Bone marrow (tissue), 2 donors: Measurements from ENCODE around the gene SLC26A2.
"Not testable (repeated sequence)": the region's sequence is repeated elsewhere in the genome, so short reads cannot be mapped to it uniquely, and the experiment has no call there.

Experiments used
- DNase-seq, 2 donors: peaks; one replicate each; lab custom pipeline; 2025; lab: John Stamatoyannopoulos, UW

SLC26A2 gene

GRCh38 chr5:150001660-150002486, 41.3 kb downstream of the SLC26A2 start:
- DNase-seq = peak in 1 of 2 donors; percentile 81

- DNase-seq = no peak
Measured at GRCh38 chr5:150006318-150006717, 45.8 kb downstream of the SLC26A2 start.

GRCh38 chr5:150007050-150007449, 46.5 kb downstream of the SLC26A2 start:
- DNase-seq = no peak

- no peak for DNase-seq
Measured at GRCh38 chr5:150009671-150010387, 49.3 kb downstream of the SLC26A2 start.

- DNase-seq = no peak
Measured at GRCh38 chr5:150013931-150014330, 53.4 kb downstream of the SLC26A2 start.

GRCh38 chr5:150014456-150014855, 53.9 kb downstream of the SLC26A2 start:
- DNase-seq = no peak

GRCh38 chr5:150015415-150015814, 54.9 kb downstream of the SLC26A2 start:
- no peak for DNase-seq

- no peak for DNase-seq
Measured at GRCh38 chr5:150016537-150016936, 56.0 kb downstream of the SLC26A2 start.

GRCh38 chr5:150017226-150018005, 56.9 kb downstream of the SLC26A2 start:
- DNase-seq = no peak

- no peak for DNase-seq
Measured at GRCh38 chr5:150020249-150020648, 59.7 kb downstream of the SLC26A2 start.

- DNase-seq = no peak
Measured at GRCh38 chr5:150021491-150022157, 61.1 kb downstream of the SLC26A2 start.

- peak in 1 of 2 donors; percentile 54 for DNase-seq
Measured at GRCh38 chr5:150022158-150022531, 61.6 kb downstream of the SLC26A2 start.

- DNase-seq = no peak
Measured at GRCh38 chr5:150022681-150023080, 62.1 kb downstream of the SLC26A2 start.

GRCh38 chr5:150023136-150023535, 62.6 kb downstream of the SLC26A2 start:
- DNase-seq = no peak

- peak in 1 of 2 donors; percentile 42 for DNase-seq
Measured at GRCh38 chr5:150024346-150024984, 63.9 kb downstream of the SLC26A2 start.

- DNase-seq = no peak
Measured at GRCh38 chr5:150026682-150027172, 66.2 kb downstream of the SLC26A2 start.

GRCh38 chr5:150028047-150028446, 67.5 kb downstream of the SLC26A2 start:
- not testable (repeated sequence) for DNase-seq

GRCh38 chr5:150033334-150033733, 72.8 kb downstream of the SLC26A2 start:
- no peak for DNase-seq

GRCh38 chr5:150034662-150035061, 74.1 kb downstream of the SLC26A2 start:
- no peak for DNase-seq

GRCh38 chr5:150035139-150035895, 74.8 kb downstream of the SLC26A2 start:
- DNase-seq = no peak
